ENCODE results near the gene CASK.

- TF ChIP-seq POLR2A (IDR thresholded peaks at IDR 0.05; ENCODE audit: low read length) (no peak), GATA1 (IDR thresholded peaks at IDR 0.05; ENCODE audit: low read depth, low read length) (no peak)
Observed at GRCh38 chrX:41507919-41508318, 415.4 kb downstream of the CASK start.

All from erythroblast (primary cell).